Measurements from ENCODE around the gene APBB2. TPM values are rescaled to one million over a fixed set of nuclear protein-coding genes. Genes with fewer than 3 reads are reported as not detected.

The APBB2 gene
- total and polyA plus RNA-seq, 2 experiments from 2014 or later, result 35.8 to 74.8 TPM

DNA sequence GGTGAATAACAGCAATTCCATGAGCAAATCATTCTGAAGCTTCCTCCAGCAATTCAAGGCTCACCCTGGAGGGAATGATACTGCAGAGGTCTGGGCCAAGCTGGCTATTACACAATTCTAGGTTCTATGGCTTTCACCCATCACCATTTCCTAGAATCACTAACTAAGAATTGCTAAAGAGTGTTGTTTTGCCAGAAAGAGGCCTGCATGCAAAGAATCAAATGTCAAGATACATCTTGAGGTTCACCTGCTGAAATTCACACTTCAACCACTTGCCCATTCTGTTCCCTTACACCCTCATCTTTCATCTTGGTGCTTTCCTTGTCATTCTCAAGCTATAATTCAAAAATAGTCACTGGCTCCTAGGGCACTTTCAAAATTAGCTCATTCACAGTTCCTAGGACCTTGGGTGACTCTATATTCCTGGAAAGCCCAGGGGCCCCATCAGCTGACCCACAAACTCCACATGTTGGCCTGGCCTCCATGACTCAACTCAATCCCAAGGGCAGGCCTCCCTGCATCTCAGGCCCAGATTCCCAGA lies 7.0 kb downstream of the APBB2 start:
- H3K79me2 ChIP-seq (replicated peaks; ENCODE audit: insufficient read depth), result peaks cover 99% of the 10 kb centered on the region
- peaks cover 43% of the 10 kb centered on the region for H3K4me1 Mint-ChIP-seq
- H3F3A ChIP-seq (replicated peaks; ENCODE audit: low read depth), result no peaks in the 10 kb centered on the region
- H3K27me3 ChIP-seq (ENCODE audit: insufficient read depth), result peaks cover 4% of the 10 kb centered on the region; the same call in 1 of the 2 replicates
- H3K27ac ChIP-seq (ENCODE audit: low read depth), result no peak overlapping the region
- peaks cover 35% of the 10 kb centered on the region for H3K4me1 ChIP-seq (ENCODE audit: insufficient read depth)
- H4K20me1 ChIP-seq (replicated peaks; ENCODE audit: insufficient read depth), result peaks cover 26% of the 10 kb centered on the region
- DNase-seq (ENCODE audit: low spot score) (no peak), ATAC-seq (no peak)
- H3K36me3 Mint-ChIP-seq (ENCODE audit: low read depth), result no peaks in the 10 kb centered on the region; the same call in 2 of the 3 replicates
- no peaks in the 10 kb centered on the region for H3K27me3 Mint-ChIP-seq (ENCODE audit: insufficient read depth, low read depth, poor library complexity)
- no peak for TF ChIP-seq NANOG (IDR thresholded peaks at IDR 0.05; ENCODE audit: borderline replicate concordance)
- TF ChIP-seq, protein P1, sequence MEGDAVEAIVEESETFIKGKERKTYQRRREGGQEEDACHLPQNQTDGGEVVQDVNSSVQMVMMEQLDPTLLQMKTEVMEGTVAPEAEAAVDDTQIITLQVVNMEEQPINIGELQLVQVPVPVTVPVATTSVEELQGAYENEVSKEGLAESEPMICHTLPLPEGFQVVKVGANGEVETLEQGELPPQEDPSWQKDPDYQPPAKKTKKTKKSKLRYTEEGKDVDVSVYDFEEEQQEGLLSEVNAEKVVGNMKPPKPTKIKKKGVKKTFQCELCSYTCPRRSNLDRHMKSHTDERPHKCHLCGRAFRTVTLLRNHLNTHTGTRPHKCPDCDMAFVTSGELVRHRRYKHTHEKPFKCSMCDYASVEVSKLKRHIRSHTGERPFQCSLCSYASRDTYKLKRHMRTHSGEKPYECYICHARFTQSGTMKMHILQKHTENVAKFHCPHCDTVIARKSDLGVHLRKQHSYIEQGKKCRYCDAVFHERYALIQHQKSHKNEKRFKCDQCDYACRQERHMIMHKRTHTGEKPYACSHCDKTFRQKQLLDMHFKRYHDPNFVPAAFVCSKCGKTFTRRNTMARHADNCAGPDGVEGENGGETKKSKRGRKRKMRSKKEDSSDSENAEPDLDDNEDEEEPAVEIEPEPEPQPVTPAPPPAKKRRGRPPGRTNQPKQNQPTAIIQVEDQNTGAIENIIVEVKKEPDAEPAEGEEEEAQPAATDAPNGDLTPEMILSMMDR (conservative IDR thresholded peaks at IDR 0.05; ENCODE audit: low read depth in 2 of 2), result no peak
- no peak for TF ChIP-seq EZH2phosphoT487 (IDR thresholded peaks at IDR 0.05; ENCODE audit: unreplicated experiment)
- no peak for TF ChIP-seq ZNF331 (CRISPR knock-in tag; IDR thresholded peaks at IDR 0.05; ENCODE audit: low read depth)
- no peak for TF ChIP-seq ZNF114 (CRISPR knock-in tag; IDR thresholded peaks at IDR 0.05)
- TF ChIP-seq, protein P2, sequence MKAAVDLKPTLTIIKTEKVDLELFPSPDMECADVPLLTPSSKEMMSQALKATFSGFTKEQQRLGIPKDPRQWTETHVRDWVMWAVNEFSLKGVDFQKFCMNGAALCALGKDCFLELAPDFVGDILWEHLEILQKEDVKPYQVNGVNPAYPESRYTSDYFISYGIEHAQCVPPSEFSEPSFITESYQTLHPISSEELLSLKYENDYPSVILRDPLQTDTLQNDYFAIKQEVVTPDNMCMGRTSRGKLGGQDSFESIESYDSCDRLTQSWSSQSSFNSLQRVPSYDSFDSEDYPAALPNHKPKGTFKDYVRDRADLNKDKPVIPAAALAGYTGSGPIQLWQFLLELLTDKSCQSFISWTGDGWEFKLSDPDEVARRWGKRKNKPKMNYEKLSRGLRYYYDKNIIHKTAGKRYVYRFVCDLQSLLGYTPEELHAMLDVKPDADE (IDR thresholded peaks at IDR 0.05), result no peak
- TF ChIP-seq CREB1 (CRISPR knock-in tag; IDR thresholded peaks at IDR 0.05; ENCODE audit: low read depth), result no peak
- no peak for TF ChIP-seq EZH2 (IDR thresholded peaks at IDR 0.05; ENCODE audit: low read depth, unreplicated experiment)
- TF ChIP-seq JUNB (IDR thresholded peaks at IDR 0.05; ENCODE audit: unreplicated experiment), result no peak
- TF ChIP-seq POLR2AphosphoS5 (IDR thresholded peaks at IDR 0.05; ENCODE audit: low read depth), result no peak
- no peak for TF ChIP-seq STAT1 (IDR thresholded peaks at IDR 0.05; ENCODE audit: unreplicated experiment)
- TF ChIP-seq, protein P3, sequence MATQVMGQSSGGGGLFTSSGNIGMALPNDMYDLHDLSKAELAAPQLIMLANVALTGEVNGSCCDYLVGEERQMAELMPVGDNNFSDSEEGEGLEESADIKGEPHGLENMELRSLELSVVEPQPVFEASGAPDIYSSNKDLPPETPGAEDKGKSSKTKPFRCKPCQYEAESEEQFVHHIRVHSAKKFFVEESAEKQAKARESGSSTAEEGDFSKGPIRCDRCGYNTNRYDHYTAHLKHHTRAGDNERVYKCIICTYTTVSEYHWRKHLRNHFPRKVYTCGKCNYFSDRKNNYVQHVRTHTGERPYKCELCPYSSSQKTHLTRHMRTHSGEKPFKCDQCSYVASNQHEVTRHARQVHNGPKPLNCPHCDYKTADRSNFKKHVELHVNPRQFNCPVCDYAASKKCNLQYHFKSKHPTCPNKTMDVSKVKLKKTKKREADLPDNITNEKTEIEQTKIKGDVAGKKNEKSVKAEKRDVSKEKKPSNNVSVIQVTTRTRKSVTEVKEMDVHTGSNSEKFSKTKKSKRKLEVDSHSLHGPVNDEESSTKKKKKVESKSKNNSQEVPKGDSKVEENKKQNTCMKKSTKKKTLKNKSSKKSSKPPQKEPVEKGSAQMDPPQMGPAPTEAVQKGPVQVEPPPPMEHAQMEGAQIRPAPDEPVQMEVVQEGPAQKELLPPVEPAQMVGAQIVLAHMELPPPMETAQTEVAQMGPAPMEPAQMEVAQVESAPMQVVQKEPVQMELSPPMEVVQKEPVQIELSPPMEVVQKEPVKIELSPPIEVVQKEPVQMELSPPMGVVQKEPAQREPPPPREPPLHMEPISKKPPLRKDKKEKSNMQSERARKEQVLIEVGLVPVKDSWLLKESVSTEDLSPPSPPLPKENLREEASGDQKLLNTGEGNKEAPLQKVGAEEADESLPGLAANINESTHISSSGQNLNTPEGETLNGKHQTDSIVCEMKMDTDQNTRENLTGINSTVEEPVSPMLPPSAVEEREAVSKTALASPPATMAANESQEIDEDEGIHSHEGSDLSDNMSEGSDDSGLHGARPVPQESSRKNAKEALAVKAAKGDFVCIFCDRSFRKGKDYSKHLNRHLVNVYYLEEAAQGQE (IDR thresholded peaks at IDR 0.05; ENCODE audit: unreplicated experiment), result no peak
- TF ChIP-seq, protein P4, sequence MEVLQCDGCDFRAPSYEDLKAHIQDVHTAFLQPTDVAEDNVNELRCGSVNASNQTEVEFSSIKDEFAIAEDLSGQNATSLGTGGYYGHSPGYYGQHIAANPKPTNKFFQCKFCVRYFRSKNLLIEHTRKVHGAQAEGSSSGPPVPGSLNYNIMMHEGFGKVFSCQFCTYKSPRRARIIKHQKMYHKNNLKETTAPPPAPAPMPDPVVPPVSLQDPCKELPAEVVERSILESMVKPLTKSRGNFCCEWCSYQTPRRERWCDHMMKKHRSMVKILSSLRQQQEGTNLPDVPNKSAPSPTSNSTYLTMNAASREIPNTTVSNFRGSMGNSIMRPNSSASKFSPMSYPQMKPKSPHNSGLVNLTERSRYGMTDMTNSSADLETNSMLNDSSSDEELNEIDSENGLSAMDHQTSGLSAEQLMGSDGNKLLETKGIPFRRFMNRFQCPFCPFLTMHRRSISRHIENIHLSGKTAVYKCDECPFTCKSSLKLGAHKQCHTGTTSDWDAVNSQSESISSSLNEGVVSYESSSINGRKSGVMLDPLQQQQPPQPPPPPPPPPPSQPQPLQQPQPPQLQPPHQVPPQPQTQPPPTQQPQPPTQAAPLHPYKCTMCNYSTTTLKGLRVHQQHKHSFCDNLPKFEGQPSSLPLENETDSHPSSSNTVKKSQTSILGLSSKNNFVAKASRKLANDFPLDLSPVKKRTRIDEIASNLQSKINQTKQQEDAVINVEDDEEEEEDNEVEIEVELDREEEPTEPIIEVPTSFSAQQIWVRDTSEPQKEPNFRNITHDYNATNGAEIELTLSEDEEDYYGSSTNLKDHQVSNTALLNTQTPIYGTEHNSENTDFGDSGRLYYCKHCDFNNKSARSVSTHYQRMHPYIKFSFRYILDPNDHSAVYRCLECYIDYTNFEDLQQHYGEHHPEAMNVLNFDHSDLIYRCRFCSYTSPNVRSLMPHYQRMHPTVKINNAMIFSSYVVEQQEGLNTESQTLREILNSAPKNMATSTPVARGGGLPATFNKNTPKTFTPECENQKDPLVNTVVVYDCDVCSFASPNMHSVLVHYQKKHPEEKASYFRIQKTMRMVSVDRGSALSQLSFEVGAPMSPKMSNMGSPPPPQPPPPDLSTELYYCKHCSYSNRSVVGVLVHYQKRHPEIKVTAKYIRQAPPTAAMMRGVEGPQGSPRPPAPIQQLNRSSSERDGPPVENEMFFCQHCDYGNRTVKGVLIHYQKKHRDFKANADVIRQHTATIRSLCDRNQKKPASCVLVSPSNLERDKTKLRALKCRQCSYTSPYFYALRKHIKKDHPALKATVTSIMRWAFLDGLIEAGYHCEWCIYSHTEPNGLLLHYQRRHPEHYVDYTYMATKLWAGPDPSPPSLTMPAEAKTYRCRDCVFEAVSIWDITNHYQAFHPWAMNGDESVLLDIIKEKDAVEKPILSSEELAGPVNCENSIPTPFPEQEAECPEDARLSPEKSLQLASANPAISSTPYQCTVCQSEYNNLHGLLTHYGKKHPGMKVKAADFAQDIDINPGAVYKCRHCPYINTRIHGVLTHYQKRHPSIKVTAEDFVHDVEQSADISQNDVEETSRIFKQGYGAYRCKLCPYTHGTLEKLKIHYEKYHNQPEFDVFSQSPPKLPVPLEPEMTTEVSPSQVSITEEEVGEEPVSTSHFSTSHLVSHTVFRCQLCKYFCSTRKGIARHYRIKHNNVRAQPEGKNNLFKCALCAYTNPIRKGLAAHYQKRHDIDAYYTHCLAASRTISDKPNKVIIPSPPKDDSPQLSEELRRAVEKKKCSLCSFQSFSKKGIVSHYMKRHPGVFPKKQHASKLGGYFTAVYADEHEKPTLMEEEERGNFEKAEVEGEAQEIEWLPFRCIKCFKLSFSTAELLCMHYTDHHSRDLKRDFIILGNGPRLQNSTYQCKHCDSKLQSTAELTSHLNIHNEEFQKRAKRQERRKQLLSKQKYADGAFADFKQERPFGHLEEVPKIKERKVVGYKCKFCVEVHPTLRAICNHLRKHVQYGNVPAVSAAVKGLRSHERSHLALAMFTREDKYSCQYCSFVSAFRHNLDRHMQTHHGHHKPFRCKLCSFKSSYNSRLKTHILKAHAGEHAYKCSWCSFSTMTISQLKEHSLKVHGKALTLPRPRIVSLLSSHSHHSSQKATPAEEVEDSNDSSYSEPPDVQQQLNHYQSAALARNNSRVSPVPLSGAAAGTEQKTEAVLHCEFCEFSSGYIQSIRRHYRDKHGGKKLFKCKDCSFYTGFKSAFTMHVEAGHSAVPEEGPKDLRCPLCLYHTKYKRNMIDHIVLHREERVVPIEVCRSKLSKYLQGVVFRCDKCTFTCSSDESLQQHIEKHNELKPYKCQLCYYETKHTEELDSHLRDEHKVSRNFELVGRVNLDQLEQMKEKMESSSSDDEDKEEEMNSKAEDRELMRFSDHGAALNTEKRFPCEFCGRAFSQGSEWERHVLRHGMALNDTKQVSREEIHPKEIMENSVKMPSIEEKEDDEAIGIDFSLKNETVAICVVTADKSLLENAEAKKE (CRISPR knock-in tag; IDR thresholded peaks at IDR 0.05), result no peak
- H3K9me3 Mint-ChIP-seq, result no peaks in the 10 kb centered on the region
- H3K36me3 ChIP-seq (ENCODE audit: insufficient read depth), result no peaks in the 10 kb centered on the region
- H3K4me3 Mint-ChIP-seq, result no peak overlapping the region
- no peak overlapping the region for H2AFZ ChIP-seq
- H3K9me2 ChIP-seq (ENCODE audit: insufficient read depth), result no peaks in the 10 kb centered on the region
- H3K27ac Mint-ChIP-seq, result no peak overlapping the region
- H3K4me3 ChIP-seq, result no peak overlapping the region
- H3K4me2 ChIP-seq, result no peak overlapping the region
